ENCODE results near the gene STAM. TPM values are rescaled to one million over a fixed set of nuclear protein-coding genes. Genes with fewer than 3 reads are reported as not detected.
A peak's percentile ranks its signal among the peaks of the same experiment; 100 is the strongest.

Gene STAM
- total RNA-seq, 1 donor = 45.6 TPM

DNA sequence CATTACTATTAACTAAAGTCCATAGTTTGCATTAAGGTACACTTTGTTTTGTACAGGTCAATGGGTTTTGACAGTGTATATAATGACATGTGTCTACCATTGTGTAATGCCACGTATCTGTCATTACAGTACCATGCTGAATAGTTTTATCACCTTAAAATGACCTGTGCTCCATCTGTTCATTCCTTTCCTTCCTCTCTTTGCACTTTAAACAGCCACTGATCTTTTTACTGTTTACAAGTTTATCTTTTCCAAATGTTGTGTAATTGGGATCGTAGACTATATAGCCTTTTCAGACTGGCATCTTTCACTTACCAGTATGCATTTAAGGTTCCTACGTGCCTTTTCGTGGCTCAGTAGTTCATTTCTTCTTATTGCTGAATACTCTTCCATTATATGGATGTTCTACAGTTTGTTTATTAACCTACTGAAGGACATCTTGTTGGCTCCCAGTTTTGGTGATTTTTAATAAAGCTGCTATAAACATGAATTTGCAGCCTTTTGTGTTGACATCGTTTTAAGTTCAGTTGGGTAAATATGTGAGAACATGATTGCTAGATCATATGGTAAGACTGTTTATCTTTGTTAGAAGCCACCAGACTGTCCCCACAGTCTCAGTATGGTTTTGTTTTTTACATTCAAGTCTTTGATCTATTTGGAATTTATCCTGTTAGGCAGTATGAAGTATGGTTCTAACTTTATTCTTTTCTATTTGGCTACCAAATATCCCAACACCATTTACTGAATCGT lies 24.7 kb downstream of the STAM start:
- no peak overlapping the region for H3K27ac ChIP-seq (ENCODE audit: low read depth, low read length)
- no peak overlapping the region for H3K4me3 ChIP-seq (ENCODE audit: insufficient read depth, low read length)
- no peaks in the 10 kb centered on the region for H3K9me3 ChIP-seq (ENCODE audit: low read depth, low read length)
- H3K27me3 ChIP-seq (ENCODE audit: insufficient read depth, low read length) = no peaks in the 10 kb centered on the region
- peaks cover 76% of the 10 kb centered on the region for H3K79me2 ChIP-seq (ENCODE audit: insufficient read depth, low read length)
- no peaks in the 10 kb centered on the region for H4K20me1 ChIP-seq (ENCODE audit: insufficient read depth, low read length)
- H3K4me1 ChIP-seq (ENCODE audit: insufficient read depth, low read length) = peaks cover 25% of the 10 kb centered on the region
- H3K4me2 ChIP-seq (ENCODE audit: insufficient read depth, low read length) = no peak overlapping the region
- no peaks in the 10 kb centered on the region for H3K36me3 ChIP-seq (ENCODE audit: insufficient read depth, low read length)
- DNase-seq (ENCODE audit: insufficient read length, low spot score, missing footprints) = no peak
- TF ChIP-seq, protein P1, sequence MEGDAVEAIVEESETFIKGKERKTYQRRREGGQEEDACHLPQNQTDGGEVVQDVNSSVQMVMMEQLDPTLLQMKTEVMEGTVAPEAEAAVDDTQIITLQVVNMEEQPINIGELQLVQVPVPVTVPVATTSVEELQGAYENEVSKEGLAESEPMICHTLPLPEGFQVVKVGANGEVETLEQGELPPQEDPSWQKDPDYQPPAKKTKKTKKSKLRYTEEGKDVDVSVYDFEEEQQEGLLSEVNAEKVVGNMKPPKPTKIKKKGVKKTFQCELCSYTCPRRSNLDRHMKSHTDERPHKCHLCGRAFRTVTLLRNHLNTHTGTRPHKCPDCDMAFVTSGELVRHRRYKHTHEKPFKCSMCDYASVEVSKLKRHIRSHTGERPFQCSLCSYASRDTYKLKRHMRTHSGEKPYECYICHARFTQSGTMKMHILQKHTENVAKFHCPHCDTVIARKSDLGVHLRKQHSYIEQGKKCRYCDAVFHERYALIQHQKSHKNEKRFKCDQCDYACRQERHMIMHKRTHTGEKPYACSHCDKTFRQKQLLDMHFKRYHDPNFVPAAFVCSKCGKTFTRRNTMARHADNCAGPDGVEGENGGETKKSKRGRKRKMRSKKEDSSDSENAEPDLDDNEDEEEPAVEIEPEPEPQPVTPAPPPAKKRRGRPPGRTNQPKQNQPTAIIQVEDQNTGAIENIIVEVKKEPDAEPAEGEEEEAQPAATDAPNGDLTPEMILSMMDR (IDR thresholded peaks at IDR 0.05; ENCODE audit: extremely low read depth, low read depth, low read length) = no peak
- H2AFZ ChIP-seq (ENCODE audit: low read length) = no peak overlapping the region

DNA sequence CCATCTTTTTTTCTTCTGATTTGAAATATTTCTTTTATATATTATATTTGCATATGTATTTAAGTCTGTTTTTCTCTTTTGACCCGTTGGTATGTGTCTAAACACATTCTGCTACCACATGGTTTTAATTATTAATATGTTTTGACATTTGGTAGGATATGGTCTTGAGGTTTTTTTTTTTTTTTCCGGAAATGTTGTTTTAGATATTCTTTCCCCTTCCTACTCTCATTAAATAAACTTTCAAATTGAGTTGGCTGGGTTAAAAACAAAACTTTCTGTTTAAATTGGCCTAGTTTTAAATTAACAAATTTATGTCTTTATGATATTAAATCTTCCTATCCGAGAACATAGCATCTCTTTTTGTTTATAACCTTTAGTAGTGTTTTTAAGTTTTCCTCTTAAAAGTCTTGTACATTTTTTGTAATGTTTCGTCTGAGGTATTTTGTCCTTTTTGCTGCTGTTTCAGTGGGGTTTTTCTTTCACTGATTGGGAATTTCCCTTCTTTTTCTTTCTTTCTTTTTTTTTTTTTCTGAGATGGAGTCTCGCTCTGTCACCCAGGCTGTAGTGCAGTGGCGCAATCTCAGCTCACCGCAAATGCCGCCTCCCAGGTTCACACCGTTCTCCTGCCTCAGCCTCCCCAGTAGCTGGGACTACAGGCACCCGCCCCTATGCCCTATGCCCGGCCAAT lies 25.4 kb downstream of the STAM start:
- Histone ChIP-seq H3K4me2 (ENCODE audit: insufficient read depth, low read length) (no peak overlapping the region), H3K4me1 (ENCODE audit: insufficient read depth, low read length) (peaks cover 32% of the 10 kb centered on the region), H4K20me1 (ENCODE audit: insufficient read depth, low read length) (no peaks in the 10 kb centered on the region), H3K36me3 (ENCODE audit: insufficient read depth, low read length) (no peaks in the 10 kb centered on the region), H3K27me3 (ENCODE audit: insufficient read depth, low read length) (no peaks in the 10 kb centered on the region), H3K27ac (ENCODE audit: low read depth, low read length) (no peak overlapping the region), H3K79me2 (ENCODE audit: insufficient read depth, low read length) (peaks cover 74% of the 10 kb centered on the region), H2AFZ (ENCODE audit: low read length) (no peak overlapping the region), H3K9me3 (ENCODE audit: low read depth, low read length) (no peaks in the 10 kb centered on the region), H3K4me3 (ENCODE audit: insufficient read depth, low read length) (no peak overlapping the region)
- TF ChIP-seq, protein P1 (IDR thresholded peaks at IDR 0.05; ENCODE audit: extremely low read depth, low read depth, low read length) = no peak
- no peak for DNase-seq (ENCODE audit: insufficient read length, low spot score, missing footprints)

DNA sequence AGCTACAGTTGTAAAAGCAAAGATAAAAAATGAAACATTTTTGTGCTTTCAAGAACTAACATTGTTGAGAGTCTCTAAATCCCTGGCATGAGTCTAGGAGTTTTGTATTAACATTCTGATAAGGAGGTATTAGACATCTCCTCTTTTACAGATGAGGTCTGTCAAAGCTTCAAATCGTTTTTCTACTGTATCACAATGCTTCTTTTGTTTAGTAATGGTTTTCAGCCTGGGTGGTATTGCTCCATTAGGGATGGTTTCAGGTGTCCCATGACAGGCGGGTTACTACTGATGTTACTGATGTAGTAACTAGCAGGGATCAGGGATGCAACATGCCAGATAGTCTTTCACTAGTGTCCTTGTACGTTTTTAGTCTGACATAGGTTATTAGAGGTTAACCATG lies 27.4 kb downstream of the STAM start:
- H3K4me2 ChIP-seq (ENCODE audit: insufficient read depth, low read length) = no peak overlapping the region
- peaks cover 84% of the 10 kb centered on the region for H3K79me2 ChIP-seq (ENCODE audit: insufficient read depth, low read length)
- H3K27me3 ChIP-seq (ENCODE audit: insufficient read depth, low read length) = no peaks in the 10 kb centered on the region
- H3K4me3 ChIP-seq (ENCODE audit: insufficient read depth, low read length) = no peak overlapping the region
- TF ChIP-seq, protein P1 (IDR thresholded peaks at IDR 0.05; ENCODE audit: extremely low read depth, low read depth, low read length) = no peak
- no peak for DNase-seq (ENCODE audit: insufficient read length, low spot score, missing footprints)
- no peaks in the 10 kb centered on the region for H3K36me3 ChIP-seq (ENCODE audit: insufficient read depth, low read length)
- H3K27ac ChIP-seq (ENCODE audit: low read depth, low read length) = no peak overlapping the region
- H3K4me1 ChIP-seq (ENCODE audit: insufficient read depth, low read length) = peaks cover 24% of the 10 kb centered on the region
- no peaks in the 10 kb centered on the region for H3K9me3 ChIP-seq (ENCODE audit: low read depth, low read length)
- H2AFZ ChIP-seq (ENCODE audit: low read length) = no peak overlapping the region
- H4K20me1 ChIP-seq (ENCODE audit: insufficient read depth, low read length) = no peaks in the 10 kb centered on the region

DNA sequence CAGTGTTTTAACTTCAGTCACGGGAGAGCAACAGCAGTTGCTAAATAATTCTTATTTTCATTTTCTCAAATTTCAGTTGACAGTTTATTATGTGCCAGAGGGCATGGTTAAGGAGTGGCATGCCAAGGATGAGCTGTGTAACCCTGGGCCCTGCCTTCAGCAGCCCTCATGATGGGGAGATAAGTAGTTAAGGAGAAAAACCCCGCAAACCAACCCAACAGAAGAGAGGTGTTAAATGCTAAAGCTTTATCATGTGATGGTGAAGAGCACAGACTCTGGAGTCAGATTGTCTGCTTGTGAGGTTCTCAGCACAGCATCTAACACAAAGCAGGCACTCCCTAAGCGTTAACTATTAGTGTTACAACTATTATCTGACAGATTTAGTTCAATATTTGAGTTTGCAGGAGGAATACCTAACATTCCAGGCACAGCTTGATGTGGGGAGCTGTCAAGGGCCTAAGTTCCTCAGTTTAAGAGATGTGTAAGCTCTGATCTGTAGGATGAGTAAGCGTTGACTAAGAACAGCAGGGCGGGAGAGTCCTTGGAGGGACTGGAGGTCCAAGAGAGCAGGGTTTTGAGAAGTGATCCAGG lies 29.6 kb downstream of the STAM start:
- H4K20me1 ChIP-seq (ENCODE audit: insufficient read depth, low read length) = no peaks in the 10 kb centered on the region
- H3K9me3 ChIP-seq (ENCODE audit: low read depth, low read length) = no peaks in the 10 kb centered on the region
- H3K79me2 ChIP-seq (ENCODE audit: insufficient read depth, low read length) = peaks cover 81% of the 10 kb centered on the region
- H3K4me2 ChIP-seq (ENCODE audit: insufficient read depth, low read length) = peak overlapping the region; percentile 70
- peak overlapping the region; percentile 67 for H3K27ac ChIP-seq (ENCODE audit: low read depth, low read length)
- TF ChIP-seq, protein P1 (IDR thresholded peaks at IDR 0.05; ENCODE audit: extremely low read depth, low read depth, low read length) = no peak
- no peak overlapping the region for H2AFZ ChIP-seq (ENCODE audit: low read length)
- no peaks in the 10 kb centered on the region for H3K27me3 ChIP-seq (ENCODE audit: insufficient read depth, low read length)
- DNase-seq (ENCODE audit: insufficient read length, low spot score, missing footprints) = peak; percentile 68
- H3K4me1 ChIP-seq (ENCODE audit: insufficient read depth, low read length) = peaks cover 24% of the 10 kb centered on the region
- H3K4me3 ChIP-seq (ENCODE audit: insufficient read depth, low read length) = peak overlapping the region; percentile 15
- no peaks in the 10 kb centered on the region for H3K36me3 ChIP-seq (ENCODE audit: insufficient read depth, low read length)

Measured in osteoblast (primary cell).